B cell (primary cell): ENCODE data around the gene TIAM1. TPM values are rescaled to one million over a fixed set of nuclear protein-coding genes. Genes with fewer than 3 reads are reported as not detected.

ENCODE experiments used
- ATAC-seq: fragments of 200-7000 bp; cut with Tn5 transposase; one replicate; pipeline ENCODE4 v1.10.0; 2021; ENCODE audit warnings: low read depth, mild to moderate bottlenecking, moderate number of reproducible peaks, moderate library complexity
- CTCF ChIA-PET: fragments of 350-600 bp; sonication (Branson Sonifier 250); formaldehyde crosslinking; loops from one replicate; lab custom pipeline; 2021; ENCODE audit warnings: antibody characterized with exemption, inconsistent platforms; lab: Charles Lee
- POLR2A ChIA-PET: fragments of 350-600 bp; sonication (Branson Sonifier 250); formaldehyde crosslinking; loops from one replicate; lab custom pipeline; 2021; ENCODE audit warnings: antibody characterized with exemption; lab: Charles Lee
- DNase-seq: peaks from one replicate; pipeline ENCODE4 v3.0.0; 2013
- H2AFZ ChIP-seq: 2 replicates; pipeline ENCODE4 v1.6.1; 2012; ENCODE audit warnings: mild to moderate bottlenecking, low read depth, low read length; ENCODE audit not compliant: insufficient read depth, poor library complexity, severe bottlenecking
- H3K27ac ChIP-seq, 2 donors: 1 replicate in 1 of 2; 2 replicates in 1 of 2; pipeline ENCODE4 v1.5.1; 2012 to 2013; ENCODE audit warnings: low read length in 2 of 2, mild to moderate bottlenecking in 2 of 2, moderate library complexity in 1 of 2
- H3K27me3 ChIP-seq, 4 experiments: fragments of 200-600 bp in 1 of 4; sonication (generic) in 1 of 4; replicated peaks in 1 of 4; 1 replicate in 2 of 4; 2 replicates in 2 of 4; pipeline versions ENCODE4 v1.6.1 to v1.7.0; 2013 to 2016; ENCODE audit warnings: low read length in 3 of 4, mild to moderate bottlenecking in 2 of 4, mixed read lengths in 1 of 4, moderate library complexity in 1 of 4; ENCODE audit not compliant: insufficient read depth in 4 of 4, control insufficient read depth in 3 of 4; ENCODE audit errors: control extremely low read depth in 1 of 4
- H3K36me3 ChIP-seq, 2 experiments: replicated peaks in 1 of 2; 1 replicate in 1 of 2; 2 replicates in 1 of 2; pipeline versions ENCODE4 v1.6.1 to v1.7.1; 2013; ENCODE audit warnings: low read length in 1 of 2; ENCODE audit not compliant: insufficient read depth in 2 of 2, control insufficient read depth in 1 of 2; ENCODE audit errors: control extremely low read depth in 1 of 2, extremely low read depth in 1 of 2
- H3K4me1 ChIP-seq, 2 donors: fragments of 200-600 bp in 1 of 2; sonication (generic) in 1 of 2; 1 replicate in 1 of 2; 2 replicates in 1 of 2; pipeline versions ENCODE4 v1.5.1 to v1.6.1; 2013 to 2017; ENCODE audit warnings: low read length in 2 of 2; ENCODE audit not compliant: control insufficient read depth in 2 of 2, insufficient read depth in 2 of 2
- H3K4me2 ChIP-seq: replicated peaks from 2 replicates; pipeline ENCODE3; 2012; ENCODE audit warnings: mild to moderate bottlenecking, low read depth, low read length; ENCODE audit not compliant: poor library complexity, severe bottlenecking
- H3K4me3 ChIP-seq, 5 experiments: fragments of 200-600 bp in 1 of 5; sonication (generic) in 1 of 5; 1 replicate in 3 of 5; 2 replicates in 2 of 5; pipeline versions ENCODE4 v1.5.1 to v1.7.0; 2011 to 2016; ENCODE audit warnings: low read length in 4 of 5, mild to moderate bottlenecking in 4 of 5, low read depth in 2 of 5, control low read depth in 1 of 5, moderate library complexity in 1 of 5; ENCODE audit not compliant: insufficient read depth in 1 of 5; ENCODE audit errors: control extremely low read depth in 1 of 5, extremely low read depth in 1 of 5
- H3K79me2 ChIP-seq: fragments of 200-600 bp; sonication (generic); one replicate; pipeline ENCODE4 v1.6.0; 2016; ENCODE audit warnings: low read length; ENCODE audit not compliant: control insufficient read depth, insufficient read depth
- H3K9ac ChIP-seq: fragments of 200-600 bp; sonication (generic); 2 replicates; pipeline ENCODE4 v1.6.1; 2017; ENCODE audit warnings: mild to moderate bottlenecking, low read length, moderate library complexity
- H3K9me3 ChIP-seq, 3 donors: one replicate each; pipeline versions ENCODE4 v1.6.1 to v1.7.1; 2013; ENCODE audit warnings: low read length in 2 of 3; ENCODE audit not compliant: control insufficient read depth in 2 of 3, insufficient read depth in 1 of 3; ENCODE audit errors: control extremely low read depth in 1 of 3
- H4K20me1 ChIP-seq: 2 replicates; pipeline ENCODE4 v1.6.0; 2012; ENCODE audit warnings: mild to moderate bottlenecking, low read length; ENCODE audit not compliant: insufficient read depth, control insufficient read depth, poor library complexity, severe bottlenecking
- H3K27ac Mint-ChIP-seq: one replicate; pipeline ENCODE4 v1.8.0; 2021; ENCODE audit warnings: mixed read lengths
- H3K27me3 Mint-ChIP-seq: one replicate; pipeline ENCODE4 v1.8.0; 2021; ENCODE audit warnings: mixed read lengths
- H3K4me1 Mint-ChIP-seq: one replicate; pipeline ENCODE4 v1.8.0; 2021; ENCODE audit warnings: mixed read lengths
- H3K4me3 Mint-ChIP-seq: one replicate; pipeline ENCODE4 v1.8.0; 2021; ENCODE audit warnings: mixed read lengths
- H3K9me3 Mint-ChIP-seq: one replicate; pipeline ENCODE4 v1.8.0; 2022; ENCODE audit warnings: mixed read lengths; ENCODE audit not compliant: insufficient read depth
- CTCF ChIP-seq: fragments of 200-600 bp; IDR thresholded peaks from one replicate; pipeline ENCODE4 v1.8.0; 2022; ENCODE audit warnings: antibody characterized with exemption, mild to moderate bottlenecking
- EZH2 ChIP-seq: IDR thresholded peaks from 2 replicates; pipeline ENCODE4 v1.6.1; 2012; ENCODE audit warnings: borderline replicate concordance, low read depth, mild to moderate bottlenecking, moderate library complexity, low read length; ENCODE audit not compliant: insufficient read depth, poor library complexity, severe bottlenecking
- WGBS: methylation state at CpG from one replicate; pipeline ENCODE4 v1.1.5; 2013; ENCODE audit warnings: missing lambda C conversion rate; ENCODE audit not compliant: insufficient coverage; 5-methylcytosine and 5-hydroxymethylcytosine counted together
- intact Hi-C: fragments of 100-400 bp; cut with micrococcal nuclease; formaldehyde crosslinking; loops from one replicate; pipeline ENCODE4 v1.10.0; 2022
- polyA plus RNA-seq: library from polyadenylated mRNA; depleted of rRNA; stranded (reverse); fragments of >200 nt; gene quantifications from 2 replicates; pipeline ENCODE4 v1.2.3, GENCODE V29; 2012
- total RNA-seq, 2 donors: library from RNA; stranded (reverse); fragments of 120-200 nt in 1 of 2; gene quantifications; 1 replicate in 1 of 2; 2 replicates in 1 of 2; pipeline versions ENCODE4 v1.2.3 to v1.2.4, GENCODE V29; 2013 to 2022

The TIAM1 gene
- total and polyA plus RNA-seq, 2 donors (not counting 1 experiment from before 2014, with no cell fraction given) = 0.51 to 1.0 TPM

GRCh38 chr21:31273278-31273677 lies 70.8 kb downstream of the TIAM1 start:
- H3K4me2 ChIP-seq = no peak overlapping the region
- ChIA-PET POLR2A (no interaction called here), CTCF (no interaction called here)
- no peak overlapping the region for H3K4me3 Mint-ChIP-seq
- H3K4me1 ChIP-seq = no peaks in the 10 kb centered on the region
- H3K27me3 Mint-ChIP-seq = no peaks in the 10 kb centered on the region
- DNase-seq = no peak
- no peak overlapping the region for H3K9ac ChIP-seq
- H3K9me3 Mint-ChIP-seq = peaks cover 4% of the 10 kb centered on the region
- WGBS = 72% methylated on average over 2 of the region's 2 CpGs
- ATAC-seq = no peak
- no peaks in the 10 kb centered on the region for H3K27me3 ChIP-seq
- no peak overlapping the region for H2AFZ ChIP-seq
- H3K9me3 ChIP-seq = peaks cover 0 to 8% (median 0%) of the 10 kb centered on the region in 3 donors
- no peak for TF ChIP-seq CTCF
- TF ChIP-seq EZH2 = no peak
- no peak overlapping the region for H3K27ac Mint-ChIP-seq
- no peaks in the 10 kb centered on the region for H3K36me3 ChIP-seq
- H3K4me1 Mint-ChIP-seq = no peaks in the 10 kb centered on the region
- H3K4me3 ChIP-seq = no peak overlapping the region
- H3K79me2 ChIP-seq = no peaks in the 10 kb centered on the region
- H3K27ac ChIP-seq = no peak overlapping the region
- intact Hi-C loops = no loop called here
- H4K20me1 ChIP-seq = no peaks in the 10 kb centered on the region

GRCh38 chr21:31268090-31268489 lies 76.0 kb downstream of the TIAM1 start:
- H3K27me3 ChIP-seq = no peaks in the 10 kb centered on the region
- TF ChIP-seq EZH2 (no peak), CTCF (no peak)
- H4K20me1 ChIP-seq = no peaks in the 10 kb centered on the region
- H3K36me3 ChIP-seq = no peaks in the 10 kb centered on the region
- H2AFZ ChIP-seq = no peak overlapping the region
- H3K4me3 ChIP-seq = no peak overlapping the region
- ChIA-PET POLR2A (no interaction called here), CTCF (no interaction called here)
- intact Hi-C loops = no loop called here
- Mint-ChIP-seq H3K4me3 (no peak overlapping the region), H3K4me1 (no peaks in the 10 kb centered on the region), H3K27ac (no peak overlapping the region), H3K27me3 (peaks cover 14% of the 10 kb centered on the region), H3K9me3 (peaks cover 2% of the 10 kb centered on the region)
- no peak overlapping the region for H3K4me2 ChIP-seq
- ATAC-seq (no peak), DNase-seq (no peak)
- no peak overlapping the region for H3K27ac ChIP-seq
- H3K9me3 ChIP-seq = peaks cover 0 to 12% (median 0%) of the 10 kb centered on the region in 3 donors
- 75% methylated on average over 5 of the region's 5 CpGs for WGBS
- no peaks in the 10 kb centered on the region for H3K4me1 ChIP-seq
- no peak overlapping the region for H3K9ac ChIP-seq
- H3K79me2 ChIP-seq = no peaks in the 10 kb centered on the region
